HEK293 (cell line): Measurements from ENCODE around the gene MORC4.

ENCODE experiments used
- CTCF ChIA-PET: fragments of 350-600 bp; formaldehyde crosslinking; extraction: SDS; loops from one replicate; lab custom pipeline; 2021; ENCODE audit warnings: antibody characterized with exemption; lab: Yijun Ruan, JAX
- POLR2A ChIA-PET: fragments of 300-600 bp; formaldehyde crosslinking; extraction: SDS; loops from one replicate; lab custom pipeline; 2020; ENCODE audit warnings: antibody characterized with exemption, inconsistent platforms; lab: Yijun Ruan, JAX
- H3K27ac ChIP-seq: fragments of 200-500 bp; sonication (Bioruptor generic); 2 replicates; pipeline ENCODE4 v1.5.1; 2014; ENCODE audit warnings: low read depth, low read length, control low read depth, inconsistent platforms; ENCODE audit errors: extremely low read depth
- H3K36me3 ChIP-seq, 2 experiments: fragments of 200-500 bp in 1 of 2; sonication (Bioruptor generic) in 1 of 2; 1 replicate in 1 of 2; 2 replicates in 1 of 2; pipeline ENCODE4 v1.5.1; 2014 to 2017; ENCODE audit warnings: inconsistent platforms in 2 of 2, low read length in 2 of 2; ENCODE audit not compliant: control insufficient read depth in 2 of 2, insufficient read depth in 1 of 2
- H3K4me1 ChIP-seq: fragments of 200-500 bp; sonication (Bioruptor generic); 2 replicates; pipeline ENCODE4 v1.5.1; 2014; ENCODE audit warnings: mild to moderate bottlenecking, low read length, inconsistent platforms; ENCODE audit not compliant: control insufficient read depth, insufficient read depth
- H3K4me3 ChIP-seq: 2 replicates; pipeline ENCODE4 v1.5.1; 2011; ENCODE audit warnings: low read depth, mild to moderate bottlenecking, control low read depth, low read length, moderate library complexity
- H3K9me3 ChIP-seq: fragments of 200-500 bp; sonication (Bioruptor generic); 2 replicates; pipeline ENCODE4 v1.5.1; 2014; ENCODE audit warnings: low read depth, low read length, inconsistent platforms; ENCODE audit not compliant: control insufficient read depth, insufficient read depth
- BCL11A ChIP-seq: fragments of 450-650 bp; formaldehyde crosslinking; IDR thresholded peaks from 2 replicates; pipeline ENCODE4 v1.5.1; 2016; ENCODE audit warnings: low read depth, missing biosample characterization, missing genetic modification characterization
- FEZF1 ChIP-seq: fragments of 450-650 bp; formaldehyde crosslinking; IDR thresholded peaks from 2 replicates; pipeline ENCODE4 v1.5.1; 2016; ENCODE audit warnings: missing biosample characterization, missing genetic modification characterization
- GFI1B ChIP-seq: fragments of 450-650 bp; formaldehyde crosslinking; IDR thresholded peaks from 2 replicates; pipeline ENCODE4 v1.5.1; 2016; ENCODE audit warnings: missing biosample characterization, missing genetic modification characterization
- GLIS2 ChIP-seq: fragments of 450-650 bp; formaldehyde crosslinking; IDR thresholded peaks from 2 replicates; pipeline ENCODE4 v1.5.1; 2016; ENCODE audit warnings: missing biosample characterization, missing genetic modification characterization
- SP2 ChIP-seq: fragments of 450-650 bp; formaldehyde crosslinking; IDR thresholded peaks from 2 replicates; pipeline ENCODE4 v1.5.1; 2016; ENCODE audit warnings: missing biosample characterization, missing genetic modification characterization
- SP7 ChIP-seq: fragments of 450-650 bp; formaldehyde crosslinking; IDR thresholded peaks from 2 replicates; pipeline ENCODE4 v1.5.1; 2016; ENCODE audit warnings: missing biosample characterization, missing genetic modification characterization
- TRIM28 ChIP-seq: IDR thresholded peaks from 2 replicates; pipeline ENCODE4 v1.6.1; 2011; ENCODE audit warnings: low read length, control low read depth, borderline replicate concordance
- YY1 ChIP-seq: fragments of 450-650 bp; formaldehyde crosslinking; IDR thresholded peaks from 2 replicates; pipeline ENCODE4 v1.5.1; 2018; ENCODE audit warnings: missing biosample characterization, missing genetic modification characterization
- ZBTB17 ChIP-seq: fragments of 450-650 bp; formaldehyde crosslinking; IDR thresholded peaks from 2 replicates; pipeline ENCODE4 v1.5.1; 2016; ENCODE audit warnings: missing biosample characterization, missing genetic modification characterization
- ZIC2 ChIP-seq: fragments of 450-650 bp; formaldehyde crosslinking; IDR thresholded peaks from 2 replicates; pipeline ENCODE4 v1.5.1; 2016; ENCODE audit warnings: missing biosample characterization, missing genetic modification characterization
- ZNF174 ChIP-seq: fragments of 450-650 bp; formaldehyde crosslinking; IDR thresholded peaks from 2 replicates; pipeline ENCODE4 v1.5.0; 2017; ENCODE audit warnings: missing biosample characterization, mild to moderate bottlenecking, missing genetic modification characterization
- ZNF2 ChIP-seq: fragments of 450-650 bp; formaldehyde crosslinking; IDR thresholded peaks from 2 replicates; pipeline ENCODE4 v1.5.1; 2016; ENCODE audit warnings: missing biosample characterization, missing genetic modification characterization
- ZNF302 ChIP-seq: fragments of 450-650 bp; formaldehyde crosslinking; IDR thresholded peaks from 2 replicates; pipeline ENCODE4 v1.5.1; 2016; ENCODE audit warnings: missing biosample characterization, missing genetic modification characterization, low read depth
- ZNF335 ChIP-seq: fragments of 450-650 bp; formaldehyde crosslinking; conservative IDR thresholded peaks from 2 replicates; pipeline ENCODE4 v1.5.1; 2016; ENCODE audit warnings: missing biosample characterization, missing genetic modification characterization
- ZNF391 ChIP-seq: fragments of 450-650 bp; formaldehyde crosslinking; IDR thresholded peaks from 2 replicates; pipeline ENCODE4 v1.5.1; 2016; ENCODE audit warnings: low read depth, missing biosample characterization, missing genetic modification characterization, borderline replicate concordance
- ZNF416 ChIP-seq: fragments of 450-650 bp; formaldehyde crosslinking; IDR thresholded peaks from 2 replicates; pipeline ENCODE4 v1.5.1; 2016; ENCODE audit warnings: missing biosample characterization, missing genetic modification characterization
- ZNF433 ChIP-seq: fragments of 450-650 bp; formaldehyde crosslinking; IDR thresholded peaks from 2 replicates; pipeline ENCODE4 v1.5.1; 2016; ENCODE audit warnings: missing biosample characterization, missing genetic modification characterization, low read depth
- ZNF548 ChIP-seq: fragments of 450-650 bp; formaldehyde crosslinking; IDR thresholded peaks from 2 replicates; pipeline ENCODE4 v1.5.1; 2016; ENCODE audit warnings: missing biosample characterization, missing genetic modification characterization
- ZNF571 ChIP-seq: fragments of 450-650 bp; formaldehyde crosslinking; IDR thresholded peaks from 2 replicates; pipeline ENCODE4 v1.5.0; 2017; ENCODE audit warnings: missing biosample characterization, missing genetic modification characterization
- ZNF677 ChIP-seq: fragments of 450-650 bp; IDR thresholded peaks from 2 replicates; pipeline ENCODE4 v1.5.0; 2018; ENCODE audit warnings: missing biosample characterization, mild to moderate bottlenecking, missing genetic modification characterization, moderate library complexity
- TF ChIP-seq, protein P1 (sequence below): fragments of 450-650 bp; formaldehyde crosslinking; IDR thresholded peaks from 2 replicates; pipeline ENCODE4 v1.5.1; 2016; ENCODE audit warnings: missing biosample characterization, missing genetic modification characterization
- TF ChIP-seq, protein P2 (sequence below): fragments of 450-650 bp; formaldehyde crosslinking; IDR thresholded peaks from 2 replicates; pipeline ENCODE4 v1.5.1; 2016; ENCODE audit warnings: missing biosample characterization, missing genetic modification characterization
- TF ChIP-seq, protein P3 (sequence below): fragments of 450-650 bp; formaldehyde crosslinking; IDR thresholded peaks from 2 replicates; pipeline ENCODE4 v1.5.1; 2016; ENCODE audit warnings: missing biosample characterization, missing genetic modification characterization
- TF ChIP-seq, protein P4 (sequence below): fragments of 450-650 bp; formaldehyde crosslinking; IDR thresholded peaks from 2 replicates; pipeline ENCODE4 v1.5.1; 2016; ENCODE audit warnings: missing biosample characterization, missing genetic modification characterization
- TF ChIP-seq, protein P5 (sequence below): fragments of 450-650 bp; formaldehyde crosslinking; IDR thresholded peaks from 2 replicates; pipeline ENCODE4 v1.5.1; 2016; ENCODE audit warnings: missing biosample characterization, missing genetic modification characterization
- TF ChIP-seq, protein P6 (sequence below): fragments of 450-650 bp; formaldehyde crosslinking; IDR thresholded peaks from 2 replicates; pipeline ENCODE4 v1.5.1; 2016; ENCODE audit warnings: missing biosample characterization, missing genetic modification characterization
- TF ChIP-seq, protein P7 (sequence below): fragments of 450-650 bp; formaldehyde crosslinking; IDR thresholded peaks from 2 replicates; pipeline ENCODE4 v1.5.1; 2016; ENCODE audit warnings: missing biosample characterization, missing genetic modification characterization

MORC4 gene

DNA sequence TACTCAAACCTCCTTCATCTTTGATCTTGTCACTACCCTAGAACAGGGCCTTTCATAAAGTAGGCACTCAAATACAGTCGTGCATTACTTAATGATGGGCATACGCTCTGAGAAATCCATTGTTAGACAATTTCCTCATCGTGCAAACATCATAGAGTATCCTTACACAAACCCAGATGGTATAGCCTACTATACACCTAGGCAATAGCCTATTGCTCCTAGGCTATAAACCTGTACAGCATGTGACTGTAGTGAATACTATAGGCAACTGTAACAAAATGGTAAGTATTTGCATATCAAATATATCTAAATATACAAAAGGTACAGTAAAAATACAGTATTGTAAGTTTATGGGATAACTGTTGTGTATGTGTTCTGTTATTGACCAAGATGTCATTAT is 47.9 kb downstream of the MORC4 start:
- Histone ChIP-seq H3K36me3 (peaks cover 23 to 62% of the 10 kb centered on the region in 2 experiments), H3K4me1 (no peaks in the 10 kb centered on the region), H3K4me3 (no peak overlapping the region), H3K27ac (no peak overlapping the region), H3K9me3 (no peaks in the 10 kb centered on the region)
- POLR2A ChIA-PET = no interaction called here
- CTCF ChIA-PET = interaction anchor here (0.5 to 2.6 kb wide), 7 partner anchors 10 to 1093 kb away, joined by 3 to 16 read pairs (median 4); partner anchors contain the start of gene VSIG1
- TF ChIP-seq, protein P1, sequence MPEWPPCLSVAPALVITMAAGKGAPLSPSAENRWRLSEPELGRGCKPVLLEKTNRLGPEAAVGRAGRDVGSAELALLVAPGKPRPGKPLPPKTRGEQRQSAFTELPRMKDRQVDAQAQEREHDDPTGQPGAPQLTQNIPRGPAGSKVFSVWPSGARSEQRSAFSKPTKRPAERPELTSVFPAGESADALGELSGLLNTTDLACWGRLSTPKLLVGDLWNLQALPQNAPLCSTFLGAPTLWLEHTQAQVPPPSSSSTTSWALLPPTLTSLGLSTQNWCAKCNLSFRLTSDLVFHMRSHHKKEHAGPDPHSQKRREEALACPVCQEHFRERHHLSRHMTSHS (tag by site-specific recombination) = no peak
- TF ChIP-seq, protein P2, sequence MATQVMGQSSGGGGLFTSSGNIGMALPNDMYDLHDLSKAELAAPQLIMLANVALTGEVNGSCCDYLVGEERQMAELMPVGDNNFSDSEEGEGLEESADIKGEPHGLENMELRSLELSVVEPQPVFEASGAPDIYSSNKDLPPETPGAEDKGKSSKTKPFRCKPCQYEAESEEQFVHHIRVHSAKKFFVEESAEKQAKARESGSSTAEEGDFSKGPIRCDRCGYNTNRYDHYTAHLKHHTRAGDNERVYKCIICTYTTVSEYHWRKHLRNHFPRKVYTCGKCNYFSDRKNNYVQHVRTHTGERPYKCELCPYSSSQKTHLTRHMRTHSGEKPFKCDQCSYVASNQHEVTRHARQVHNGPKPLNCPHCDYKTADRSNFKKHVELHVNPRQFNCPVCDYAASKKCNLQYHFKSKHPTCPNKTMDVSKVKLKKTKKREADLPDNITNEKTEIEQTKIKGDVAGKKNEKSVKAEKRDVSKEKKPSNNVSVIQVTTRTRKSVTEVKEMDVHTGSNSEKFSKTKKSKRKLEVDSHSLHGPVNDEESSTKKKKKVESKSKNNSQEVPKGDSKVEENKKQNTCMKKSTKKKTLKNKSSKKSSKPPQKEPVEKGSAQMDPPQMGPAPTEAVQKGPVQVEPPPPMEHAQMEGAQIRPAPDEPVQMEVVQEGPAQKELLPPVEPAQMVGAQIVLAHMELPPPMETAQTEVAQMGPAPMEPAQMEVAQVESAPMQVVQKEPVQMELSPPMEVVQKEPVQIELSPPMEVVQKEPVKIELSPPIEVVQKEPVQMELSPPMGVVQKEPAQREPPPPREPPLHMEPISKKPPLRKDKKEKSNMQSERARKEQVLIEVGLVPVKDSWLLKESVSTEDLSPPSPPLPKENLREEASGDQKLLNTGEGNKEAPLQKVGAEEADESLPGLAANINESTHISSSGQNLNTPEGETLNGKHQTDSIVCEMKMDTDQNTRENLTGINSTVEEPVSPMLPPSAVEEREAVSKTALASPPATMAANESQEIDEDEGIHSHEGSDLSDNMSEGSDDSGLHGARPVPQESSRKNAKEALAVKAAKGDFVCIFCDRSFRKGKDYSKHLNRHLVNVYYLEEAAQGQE (tag by site-specific recombination) = no peak
- TF ChIP-seq YY1 = no peak
- no peak for TF ChIP-seq ZNF174 (tag by site-specific recombination)
- no peak for TF ChIP-seq ZNF302
- TF ChIP-seq ZNF335 (tag by site-specific recombination) = no peak
- TF ChIP-seq ZIC2 (tag by site-specific recombination) = no peak
- no peak for TF ChIP-seq BCL11A (tag by site-specific recombination)
- no peak for TF ChIP-seq ZNF548
- TF ChIP-seq ZBTB17 (tag by site-specific recombination) = no peak
- no peak for TF ChIP-seq GFI1B
- TF ChIP-seq SP7 (tag by site-specific recombination) = no peak
- TF ChIP-seq, protein P3, sequence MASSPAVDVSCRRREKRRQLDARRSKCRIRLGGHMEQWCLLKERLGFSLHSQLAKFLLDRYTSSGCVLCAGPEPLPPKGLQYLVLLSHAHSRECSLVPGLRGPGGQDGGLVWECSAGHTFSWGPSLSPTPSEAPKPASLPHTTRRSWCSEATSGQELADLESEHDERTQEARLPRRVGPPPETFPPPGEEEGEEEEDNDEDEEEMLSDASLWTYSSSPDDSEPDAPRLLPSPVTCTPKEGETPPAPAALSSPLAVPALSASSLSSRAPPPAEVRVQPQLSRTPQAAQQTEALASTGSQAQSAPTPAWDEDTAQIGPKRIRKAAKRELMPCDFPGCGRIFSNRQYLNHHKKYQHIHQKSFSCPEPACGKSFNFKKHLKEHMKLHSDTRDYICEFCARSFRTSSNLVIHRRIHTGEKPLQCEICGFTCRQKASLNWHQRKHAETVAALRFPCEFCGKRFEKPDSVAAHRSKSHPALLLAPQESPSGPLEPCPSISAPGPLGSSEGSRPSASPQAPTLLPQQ (tag by site-specific recombination) = no peak
- TF ChIP-seq, protein P4, sequence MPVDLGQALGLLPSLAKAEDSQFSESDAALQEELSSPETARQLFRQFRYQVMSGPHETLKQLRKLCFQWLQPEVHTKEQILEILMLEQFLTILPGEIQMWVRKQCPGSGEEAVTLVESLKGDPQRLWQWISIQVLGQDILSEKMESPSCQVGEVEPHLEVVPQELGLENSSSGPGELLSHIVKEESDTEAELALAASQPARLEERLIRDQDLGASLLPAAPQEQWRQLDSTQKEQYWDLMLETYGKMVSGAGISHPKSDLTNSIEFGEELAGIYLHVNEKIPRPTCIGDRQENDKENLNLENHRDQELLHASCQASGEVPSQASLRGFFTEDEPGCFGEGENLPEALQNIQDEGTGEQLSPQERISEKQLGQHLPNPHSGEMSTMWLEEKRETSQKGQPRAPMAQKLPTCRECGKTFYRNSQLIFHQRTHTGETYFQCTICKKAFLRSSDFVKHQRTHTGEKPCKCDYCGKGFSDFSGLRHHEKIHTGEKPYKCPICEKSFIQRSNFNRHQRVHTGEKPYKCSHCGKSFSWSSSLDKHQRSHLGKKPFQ = no peak
- TF ChIP-seq, all 188 proteins: peak for 0

DNA sequence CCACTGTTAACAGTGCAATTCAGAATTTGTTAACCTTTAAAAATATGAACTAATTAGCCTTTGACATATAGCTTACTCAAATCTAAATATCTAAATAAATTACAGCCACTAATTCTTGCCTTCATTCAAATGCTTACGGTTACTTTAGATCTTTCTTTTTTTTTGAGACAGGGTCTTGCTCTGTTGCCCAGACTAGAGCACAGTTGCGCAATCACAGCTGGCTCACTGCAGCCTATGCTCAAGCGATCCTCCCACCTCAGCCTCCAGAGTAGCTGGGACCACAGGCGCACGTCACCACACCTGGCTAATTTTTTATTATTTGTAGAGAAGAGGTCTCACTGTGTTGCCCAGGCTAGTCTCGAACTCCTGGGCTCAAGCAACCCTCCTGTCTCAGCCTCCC is 48.8 kb downstream of the MORC4 start:
- ChIA-PET POLR2A (no interaction called here), CTCF (interaction anchor here (1.0 to 2.6 kb wide), 3 partner anchors 11 to 57 kb away, joined by 3 to 16 read pairs (median 9); no protein-coding TSS in a partner anchor)
- no peaks in the 10 kb centered on the region for H3K9me3 ChIP-seq
- no peak overlapping the region for H3K27ac ChIP-seq
- H3K36me3 ChIP-seq = peaks cover 19 to 55% of the 10 kb centered on the region in 2 experiments
- no peak overlapping the region for H3K4me3 ChIP-seq
- H3K4me1 ChIP-seq = no peaks in the 10 kb centered on the region
- TF ChIP-seq ZNF416 (tag by site-specific recombination) (no peak), GLIS2 (tag by site-specific recombination) (no peak), SP2 (no peak), BCL11A (tag by site-specific recombination) (no peak), ZNF391 (tag by site-specific recombination) (no peak), ZNF677 (tag by site-specific recombination) (no peak), TRIM28 (no peak), ZNF548 (no peak), ZNF571 (tag by site-specific recombination) (no peak), FEZF1 (tag by site-specific recombination) (no peak), ZNF2 (tag by site-specific recombination) (no peak), ZNF433 (tag by site-specific recombination) (no peak)
- TF ChIP-seq, protein P5, sequence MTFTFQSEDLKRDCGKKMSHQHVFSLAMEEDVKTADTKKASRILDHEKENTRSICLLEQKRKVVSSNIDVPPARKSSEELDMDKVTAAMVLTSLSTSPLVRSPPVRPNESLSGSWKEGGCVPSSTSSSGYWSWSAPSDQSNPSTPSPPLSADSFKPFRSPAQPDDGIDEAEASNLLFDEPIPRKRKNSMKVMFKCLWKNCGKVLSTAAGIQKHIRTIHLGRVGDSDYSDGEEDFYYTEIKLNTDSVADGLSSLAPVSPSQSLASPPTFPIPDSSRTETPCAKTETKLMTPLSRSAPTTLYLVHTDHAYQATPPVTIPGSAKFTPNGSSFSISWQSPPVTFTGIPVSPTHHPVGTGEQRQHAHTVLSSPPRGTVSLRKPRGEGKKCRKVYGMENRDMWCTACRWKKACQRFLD (tag by site-specific recombination) = no peak
- TF ChIP-seq, protein P6, sequence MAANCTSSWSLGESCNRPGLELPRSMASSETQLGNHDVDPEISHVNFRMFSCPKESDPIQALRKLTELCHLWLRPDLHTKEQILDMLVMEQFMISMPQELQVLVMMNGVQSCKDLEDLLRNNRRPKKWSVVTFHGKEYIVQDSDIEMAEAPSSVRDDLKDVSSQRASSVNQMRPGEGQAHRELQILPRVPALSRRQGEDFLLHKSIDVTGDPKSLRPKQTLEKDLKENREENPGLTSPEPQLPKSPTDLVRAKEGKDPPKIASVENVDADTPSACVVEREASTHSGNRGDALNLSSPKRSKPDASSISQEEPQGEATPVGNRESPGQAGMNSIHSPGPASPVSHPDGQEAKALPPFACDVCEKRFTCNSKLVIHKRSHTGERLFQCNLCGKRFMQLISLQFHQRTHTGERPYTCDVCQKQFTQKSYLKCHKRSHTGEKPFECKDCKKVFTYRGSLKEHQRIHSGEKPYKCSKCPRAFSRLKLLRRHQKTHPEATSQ (tag by site-specific recombination) = no peak
- TF ChIP-seq, protein P7, sequence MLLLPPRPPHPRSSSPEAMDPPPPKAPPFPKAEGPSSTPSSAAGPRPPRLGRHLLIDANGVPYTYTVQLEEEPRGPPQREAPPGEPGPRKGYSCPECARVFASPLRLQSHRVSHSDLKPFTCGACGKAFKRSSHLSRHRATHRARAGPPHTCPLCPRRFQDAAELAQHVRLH (tag by site-specific recombination) = no peak
